ENCODE data around the gene ROM1. TPM values are rescaled to one million over a fixed set of nuclear protein-coding genes. Genes with fewer than 3 reads are reported as not detected.

Gene ROM1, protein sequence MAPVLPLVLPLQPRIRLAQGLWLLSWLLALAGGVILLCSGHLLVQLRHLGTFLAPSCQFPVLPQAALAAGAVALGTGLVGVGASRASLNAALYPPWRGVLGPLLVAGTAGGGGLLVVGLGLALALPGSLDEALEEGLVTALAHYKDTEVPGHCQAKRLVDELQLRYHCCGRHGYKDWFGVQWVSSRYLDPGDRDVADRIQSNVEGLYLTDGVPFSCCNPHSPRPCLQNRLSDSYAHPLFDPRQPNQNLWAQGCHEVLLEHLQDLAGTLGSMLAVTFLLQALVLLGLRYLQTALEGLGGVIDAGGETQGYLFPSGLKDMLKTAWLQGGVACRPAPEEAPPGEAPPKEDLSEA
- polyA plus RNA-seq = 0.29 TPM in 1 of 2 replicates, not detected in the other

DNA sequence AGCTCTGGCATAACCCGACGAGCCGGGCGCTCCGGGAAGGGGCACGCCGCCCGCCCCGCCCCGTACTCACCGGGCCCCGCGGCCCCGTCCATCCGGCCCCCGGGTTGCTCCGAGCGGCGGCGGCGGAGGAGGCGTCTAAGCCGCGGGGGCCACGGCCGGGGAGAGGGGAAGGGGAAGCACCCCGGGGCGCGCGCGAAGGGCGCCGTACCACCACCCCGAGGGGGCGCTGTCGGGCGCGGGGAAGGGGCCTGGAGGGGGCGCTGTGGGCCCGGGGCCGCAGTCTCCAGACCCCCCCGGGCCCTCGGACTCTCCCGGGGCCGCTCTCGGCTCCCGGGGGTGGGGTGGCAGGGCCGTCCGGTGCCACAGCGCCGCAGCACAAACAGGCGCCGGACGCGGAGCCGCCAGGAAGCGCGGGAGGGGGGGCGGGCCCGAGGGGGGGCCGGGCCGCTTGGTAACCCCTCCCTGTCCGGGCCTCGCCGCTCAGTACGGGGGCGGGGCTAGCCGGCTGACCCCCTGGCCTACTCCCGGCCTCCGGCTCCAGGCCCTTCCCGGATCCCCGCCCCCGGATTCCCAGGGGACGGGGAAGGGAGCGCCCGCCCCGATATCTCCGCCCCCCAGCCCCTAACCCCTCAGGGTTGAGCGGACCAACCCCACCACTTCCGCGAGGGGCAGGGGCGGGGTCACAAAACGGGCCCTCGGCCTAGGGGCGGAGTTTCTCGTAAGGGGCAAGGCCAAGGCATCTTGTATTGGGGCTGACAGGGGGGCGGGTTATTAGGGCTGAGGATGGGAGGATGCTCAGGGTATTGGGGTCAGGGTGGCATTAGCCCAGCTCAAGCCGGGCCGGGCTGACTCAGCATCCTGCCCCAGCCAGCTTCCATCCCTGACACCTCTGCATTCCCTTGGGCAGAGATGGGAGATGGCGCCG, at the start of gene ROM1, which contains the start of gene EML3:
Gene ROM1 (plus strand): TSS at position 892 of the 925 bp plus-strand sequence. CDS start 25 bp downstream, at position 917.
Gene EML3 (minus strand): TSS at position 410 of the 925 bp plus-strand sequence. CDS start 318 bp downstream, at position 92.

DNA sequence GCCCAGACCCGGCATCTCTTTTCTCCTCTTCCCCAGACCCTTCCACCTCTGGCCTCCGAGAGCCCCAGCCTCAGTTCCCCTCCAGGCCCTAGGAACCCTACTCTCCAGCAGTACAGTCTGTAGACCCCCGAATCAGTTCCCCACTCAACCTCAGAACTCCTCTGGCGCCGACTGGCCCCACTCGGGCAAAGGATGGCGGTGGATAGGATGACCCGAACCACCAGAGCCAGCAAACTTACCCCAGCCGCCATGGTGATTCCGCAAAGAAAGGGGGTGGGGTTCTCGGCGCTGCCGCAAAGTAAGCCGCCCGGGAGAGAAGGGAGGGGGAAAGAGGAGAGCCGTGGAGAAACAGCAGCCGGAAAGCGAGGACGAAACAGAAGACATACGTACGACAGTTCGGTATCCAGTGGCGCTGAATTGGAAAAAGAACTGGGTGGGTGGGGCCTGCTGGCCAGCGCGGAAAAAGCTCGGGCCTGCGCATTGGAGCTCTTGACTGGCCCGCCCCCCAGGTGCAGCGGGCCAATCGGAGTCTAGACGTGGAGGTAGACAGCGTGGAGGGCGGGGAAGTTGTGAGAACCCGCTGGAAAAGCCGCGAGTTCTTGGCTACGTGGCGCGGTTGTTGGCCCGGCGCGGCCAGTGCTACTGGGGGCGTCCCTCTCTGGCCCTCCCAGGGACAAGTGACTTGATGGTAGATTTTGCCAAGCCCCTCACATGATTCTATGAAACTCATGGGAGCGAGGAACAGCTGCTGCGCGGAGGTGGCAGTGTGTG, 39.3 kb upstream of the ROM1 start, which contains the start of gene EEF1G:
Gene EEF1G (minus strand): TSS at position 300 of the 771 bp plus-strand sequence. CDS start 49 bp downstream, at position 251.

GRCh38 chr11:62591448-62592145, 21.5 kb upstream of the ROM1 start, which contains the start of gene TUT1:
Gene TUT1 (minus strand): TSS chr11:62591523. CDS start chr11:62591485, 38 bp downstream.

DNA sequence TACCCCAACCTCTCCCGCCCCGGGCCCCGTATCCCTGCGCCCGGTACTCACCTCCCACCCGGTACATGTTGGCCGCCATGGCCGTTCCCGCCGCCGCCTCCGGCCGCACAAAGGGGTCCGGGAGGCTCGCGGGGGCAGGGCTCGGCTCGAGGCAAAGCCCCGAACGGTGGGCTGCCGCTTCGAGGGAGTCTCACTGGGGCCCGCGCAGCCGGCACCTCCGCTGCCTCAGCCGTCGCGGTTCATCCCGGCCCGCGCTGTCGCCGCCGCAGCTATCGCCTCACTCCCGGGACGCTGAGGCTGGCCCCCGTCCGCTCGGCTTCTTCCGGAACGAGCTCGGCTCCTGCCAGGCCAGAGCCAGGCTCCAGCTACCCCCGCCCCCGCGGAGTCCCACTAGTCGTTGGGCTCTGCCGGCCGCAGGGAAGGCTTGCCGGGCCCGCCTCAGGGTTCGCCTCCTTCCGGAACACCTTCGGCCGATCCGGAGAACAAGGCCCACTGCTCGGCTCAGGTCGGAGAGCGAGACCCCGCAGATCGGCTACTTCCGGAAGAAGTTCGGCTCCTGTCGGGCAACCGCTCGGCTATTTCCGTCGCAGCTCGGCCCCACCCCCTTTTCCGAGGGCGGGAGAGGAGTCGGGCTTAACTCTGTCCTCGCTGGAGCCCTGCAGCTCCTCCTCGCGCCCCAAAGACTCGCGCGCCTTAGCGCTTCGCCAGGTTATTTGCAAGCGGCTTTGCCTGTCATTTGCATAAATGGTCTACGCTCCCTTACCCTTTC, 11.5 kb upstream of the ROM1 start, which contains the start of gene MTA2:
Gene MTA2 (minus strand): TSS at position 494 of the 769 bp plus-strand sequence. CDS start 415 bp downstream, at position 79.

GRCh38 chr11:62621567-62622470, 8.8 kb downstream of the ROM1 start, which contains the start of gene B3GAT3:
Gene B3GAT3 (minus strand): TSS chr11:62621986. CDS start chr11:62621947, 39 bp downstream.

GRCh38 chr11:62645946-62646824, 33.1 kb downstream of the ROM1 start, which contains the start of gene GANAB:
Gene GANAB (minus strand): TSS chr11:62646613. CDS start chr11:62646599, 14 bp downstream.

Other genes with a start within 250 kb of the ROM1 start
- not detected in 2 replicates for gene SCGB1A1, start 194.2 kb upstream of the ROM1 start, polyA plus RNA-seq
- gene AHNAK, start 66.5 kb upstream of the ROM1 start, polyA plus RNA-seq = 0.73 and 2.8 TPM in 2 replicates
- gene EEF1G, start 39.4 kb upstream of the ROM1 start, polyA plus RNA-seq = 108 and 114 TPM in 2 replicates
- 0.19 and 2.8 TPM in 2 replicates for gene TUT1, start 21.7 kb upstream of the ROM1 start, polyA plus RNA-seq
- gene MTA2, start 11.4 kb upstream of the ROM1 start, polyA plus RNA-seq = 0.60 and 0.63 TPM in 2 replicates
- gene EML3, start 482 bp upstream of the ROM1 start, polyA plus RNA-seq = not detected in 2 replicates
- gene B3GAT3, start 8.7 kb downstream of the ROM1 start, polyA plus RNA-seq = 6.0 and 19.2 TPM in 2 replicates
- 3.9 and 6.3 TPM in 2 replicates for gene GANAB, start 33.4 kb downstream of the ROM1 start, polyA plus RNA-seq
- 1.1 and 1.3 TPM in 2 replicates for gene INTS5, start 40.0 kb downstream of the ROM1 start, polyA plus RNA-seq
- 82.2 and 95.4 TPM in 2 replicates for gene C11orf98, start 52.0 kb downstream of the ROM1 start, polyA plus RNA-seq
- 5.4 and 7.2 TPM in 2 replicates for gene CSKMT, start 52.1 kb downstream of the ROM1 start, polyA plus RNA-seq
- gene UQCC3, start 58.4 kb downstream of the ROM1 start, polyA plus RNA-seq = 3.4 and 3.8 TPM in 2 replicates
- 2.2 TPM in 1 of 2 replicates, not detected in the other for gene LBHD1, start 59.0 kb downstream of the ROM1 start, polyA plus RNA-seq
- 29.6 and 45.3 TPM in 2 replicates for gene UBXN1, start 65.8 kb downstream of the ROM1 start, polyA plus RNA-seq
- gene LRRN4CL, start 76.3 kb downstream of the ROM1 start, polyA plus RNA-seq = not detected in 2 replicates
- 511 and 550 TPM in 2 replicates for gene BSCL2, start 94.2 kb downstream of the ROM1 start, polyA plus RNA-seq
- gene GNG3, start 94.4 kb downstream of the ROM1 start, polyA plus RNA-seq = 926 and 1,510 TPM in 2 replicates
- gene HNRNPUL2, start 114.2 kb downstream of the ROM1 start, polyA plus RNA-seq = 6.1 and 11.6 TPM in 2 replicates
- 39.6 and 42.1 TPM in 2 replicates for gene TTC9C, start 115.2 kb downstream of the ROM1 start, polyA plus RNA-seq
- gene ZBTB3, start 140.9 kb downstream of the ROM1 start, polyA plus RNA-seq = 3.5 and 3.6 TPM in 2 replicates
- gene POLR2G, start 148.3 kb downstream of the ROM1 start, polyA plus RNA-seq = 167 and 208 TPM in 2 replicates
- 0.15 and 1.2 TPM in 2 replicates for gene TAF6L, start 158.1 kb downstream of the ROM1 start, polyA plus RNA-seq
- gene TMEM179B, start 174.1 kb downstream of the ROM1 start, polyA plus RNA-seq = 19.7 and 23.2 TPM in 2 replicates
- gene TMEM223, start 178.7 kb downstream of the ROM1 start, polyA plus RNA-seq = 12.5 and 20.4 TPM in 2 replicates
- gene NXF1, start 192.2 kb downstream of the ROM1 start, polyA plus RNA-seq = 25.0 and 31.8 TPM in 2 replicates
- 5.0 and 5.3 TPM in 2 replicates for gene STX5, start 218.8 kb downstream of the ROM1 start, polyA plus RNA-seq
- not detected in 2 replicates for gene TEX54, start 219.6 kb downstream of the ROM1 start, polyA plus RNA-seq
- gene WDR74, start 226.3 kb downstream of the ROM1 start, polyA plus RNA-seq = 11.6 and 16.4 TPM in 2 replicates

Measured in Purkinje cell (primary cell).